HEK293 (cell line): ENCODE measurements around the gene SAMD13.

Experiments
- CTCF ChIA-PET: fragments of 350-600 bp; formaldehyde crosslinking; extraction: SDS; loops from one replicate; lab custom pipeline; 2021; ENCODE audit warnings: antibody characterized with exemption; lab: Yijun Ruan, JAX
- POLR2A ChIA-PET: fragments of 300-600 bp; formaldehyde crosslinking; extraction: SDS; loops from one replicate; lab custom pipeline; 2020; ENCODE audit warnings: antibody characterized with exemption, inconsistent platforms; lab: Yijun Ruan, JAX
- H3K27ac ChIP-seq: fragments of 200-500 bp; sonication (Bioruptor generic); 2 replicates; pipeline ENCODE4 v1.5.1; 2014; ENCODE audit warnings: low read depth, low read length, control low read depth, inconsistent platforms; ENCODE audit errors: extremely low read depth
- H3K36me3 ChIP-seq, 2 experiments: fragments of 200-500 bp in 1 of 2; sonication (Bioruptor generic) in 1 of 2; 1 replicate in 1 of 2; 2 replicates in 1 of 2; pipeline ENCODE4 v1.5.1; 2014 to 2017; ENCODE audit warnings: inconsistent platforms in 2 of 2, low read length in 2 of 2; ENCODE audit not compliant: control insufficient read depth in 2 of 2, insufficient read depth in 1 of 2
- H3K4me1 ChIP-seq: fragments of 200-500 bp; sonication (Bioruptor generic); 2 replicates; pipeline ENCODE4 v1.5.1; 2014; ENCODE audit warnings: mild to moderate bottlenecking, low read length, inconsistent platforms; ENCODE audit not compliant: control insufficient read depth, insufficient read depth
- H3K4me3 ChIP-seq: 2 replicates; pipeline ENCODE4 v1.5.1; 2011; ENCODE audit warnings: low read depth, mild to moderate bottlenecking, control low read depth, low read length, moderate library complexity
- H3K9me3 ChIP-seq: fragments of 200-500 bp; sonication (Bioruptor generic); 2 replicates; pipeline ENCODE4 v1.5.1; 2014; ENCODE audit warnings: low read depth, low read length, inconsistent platforms; ENCODE audit not compliant: control insufficient read depth, insufficient read depth
- ZBTB8A ChIP-seq: fragments of 450-650 bp; formaldehyde crosslinking; IDR thresholded peaks from 2 replicates; pipeline ENCODE4 v1.5.1; 2016; ENCODE audit warnings: missing biosample characterization, missing genetic modification characterization
- ZNF335 ChIP-seq: fragments of 450-650 bp; formaldehyde crosslinking; conservative IDR thresholded peaks from 2 replicates; pipeline ENCODE4 v1.5.1; 2016; ENCODE audit warnings: missing biosample characterization, missing genetic modification characterization
- ZNF366 ChIP-seq: fragments of 450-650 bp; formaldehyde crosslinking; conservative IDR thresholded peaks from 2 replicates; pipeline ENCODE4 v1.5.1; 2016; ENCODE audit warnings: missing biosample characterization, missing genetic modification characterization
- ZNF37A ChIP-seq: fragments of 450-650 bp; IDR thresholded peaks from 2 replicates; pipeline ENCODE4 v1.5.1; 2018; ENCODE audit warnings: missing biosample characterization, missing genetic modification characterization
- ZNF561 ChIP-seq: fragments of 450-650 bp; IDR thresholded peaks from 2 replicates; pipeline ENCODE4 v1.5.1; 2018; ENCODE audit warnings: missing biosample characterization, missing genetic modification characterization, borderline replicate concordance
- ZNF629 ChIP-seq: fragments of 450-650 bp; formaldehyde crosslinking; IDR thresholded peaks from 2 replicates; pipeline ENCODE4 v1.5.1; 2017; ENCODE audit warnings: missing biosample characterization, missing genetic modification characterization
- ZNF707 ChIP-seq: fragments of 450-650 bp; formaldehyde crosslinking; IDR thresholded peaks from 2 replicates; pipeline ENCODE4 v1.5.1; 2016; ENCODE audit warnings: missing biosample characterization, missing genetic modification characterization
- ZNF830 ChIP-seq: fragments of 450-650 bp; IDR thresholded peaks from 2 replicates; pipeline ENCODE4 v1.5.0; 2018; ENCODE audit warnings: missing biosample characterization, missing genetic modification characterization, low read depth, mild to moderate bottlenecking, moderate library complexity
- TF ChIP-seq, protein P1 (sequence below): fragments of 450-650 bp; formaldehyde crosslinking; IDR thresholded peaks from 2 replicates; pipeline ENCODE4 v1.5.1; 2016; ENCODE audit warnings: missing biosample characterization, missing genetic modification characterization
- TF ChIP-seq, protein P2 (sequence below): fragments of 450-650 bp; formaldehyde crosslinking; IDR thresholded peaks from 2 replicates; pipeline ENCODE4 v1.5.1; 2017; ENCODE audit warnings: missing biosample characterization, missing genetic modification characterization
- TF ChIP-seq, protein P3 (sequence below): fragments of 450-650 bp; formaldehyde crosslinking; IDR thresholded peaks from 2 replicates; pipeline ENCODE4 v1.5.1; 2016; ENCODE audit warnings: missing biosample characterization, missing genetic modification characterization, borderline replicate concordance
- TF ChIP-seq, protein P4 (sequence below): fragments of 450-650 bp; formaldehyde crosslinking; optimal IDR thresholded peaks from 2 replicates; pipeline ENCODE3; 2016; ENCODE audit warnings: missing biosample characterization, mild to moderate bottlenecking, missing genetic modification characterization
- TF ChIP-seq, protein P5 (sequence below): fragments of 450-650 bp; formaldehyde crosslinking; IDR thresholded peaks from 2 replicates; pipeline ENCODE4 v1.5.1; 2016; ENCODE audit warnings: missing biosample characterization, missing genetic modification characterization, low read depth
- TF ChIP-seq, protein P6 (sequence below): fragments of 450-650 bp; formaldehyde crosslinking; conservative IDR thresholded peaks from 2 replicates; pipeline ENCODE4 v1.5.1; 2016; ENCODE audit warnings: low read depth, missing biosample characterization, missing genetic modification characterization

The SAMD13 gene, protein sequence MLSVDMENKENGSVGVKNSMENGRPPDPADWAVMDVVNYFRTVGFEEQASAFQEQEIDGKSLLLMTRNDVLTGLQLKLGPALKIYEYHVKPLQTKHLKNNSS

DNA sequence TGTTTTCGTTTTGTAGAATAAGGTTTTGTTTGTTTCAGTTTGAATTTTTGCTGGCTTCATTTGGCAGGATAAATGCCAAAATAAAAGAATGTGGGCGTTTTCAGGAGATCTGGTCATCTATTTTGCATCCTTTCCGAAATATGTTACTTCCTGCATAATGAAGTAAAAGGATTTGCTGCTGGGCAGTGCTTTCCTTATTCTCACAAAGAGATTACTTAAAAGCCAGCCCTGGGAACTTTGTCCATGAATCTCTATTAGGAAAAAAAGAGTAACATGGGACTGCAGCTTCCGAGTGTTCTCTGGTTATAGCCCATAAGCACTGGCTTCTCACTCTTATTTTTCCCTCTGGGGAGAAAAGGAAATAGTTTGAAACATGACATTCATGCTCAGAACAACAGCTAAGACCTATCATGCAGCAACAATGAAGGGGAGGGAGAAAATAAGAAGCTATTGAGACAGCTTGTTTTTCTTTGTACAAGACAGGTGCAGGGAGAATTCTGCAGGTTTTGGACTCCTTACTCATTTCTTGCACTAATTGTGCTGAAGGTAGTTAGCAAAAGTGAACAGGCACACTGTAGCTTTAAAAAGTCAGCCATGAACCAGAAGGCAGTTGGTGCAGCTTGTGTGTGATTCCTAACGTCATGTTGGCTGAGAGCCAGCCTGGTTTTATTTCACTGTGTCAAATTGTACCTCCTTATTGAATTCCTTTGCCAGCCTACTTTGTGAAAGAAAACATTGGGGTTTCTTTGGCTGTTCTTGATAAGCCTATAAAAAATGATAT, at the start of gene SAMD13:
Gene SAMD13 (plus strand): TSS at position 705 of the 781 bp plus-strand sequence. CDS start 1,527 bp downstream, outside the sequence.
- POLR2A ChIA-PET: interaction anchor here (1.1 kb wide), 1 partner anchor 12 kb away, joined by 3 read pairs; no protein-coding TSS in a partner anchor
- peak within 1 kb of the TSS; percentile 17 for H3K4me3 ChIP-seq
- no peaks in the 10 kb centered on the region for H3K9me3 ChIP-seq
- peaks cover 3% of the 10 kb centered on the region; the same call in 1 of the 2 replicates for H3K4me1 ChIP-seq
- H3K27ac ChIP-seq: peak within 1 kb of the TSS; percentile 1; the same call in 1 of the 2 replicates
- H3K36me3 ChIP-seq: no peaks in the 10 kb centered on the region
- CTCF ChIA-PET: interaction anchor here (0.6 kb wide), 1 partner anchor 547 kb away, joined by 3 read pairs; no protein-coding TSS in a partner anchor
- TF ChIP-seq ZNF707 (tag by site-specific recombination): no peak
- TF ChIP-seq, protein P1, sequence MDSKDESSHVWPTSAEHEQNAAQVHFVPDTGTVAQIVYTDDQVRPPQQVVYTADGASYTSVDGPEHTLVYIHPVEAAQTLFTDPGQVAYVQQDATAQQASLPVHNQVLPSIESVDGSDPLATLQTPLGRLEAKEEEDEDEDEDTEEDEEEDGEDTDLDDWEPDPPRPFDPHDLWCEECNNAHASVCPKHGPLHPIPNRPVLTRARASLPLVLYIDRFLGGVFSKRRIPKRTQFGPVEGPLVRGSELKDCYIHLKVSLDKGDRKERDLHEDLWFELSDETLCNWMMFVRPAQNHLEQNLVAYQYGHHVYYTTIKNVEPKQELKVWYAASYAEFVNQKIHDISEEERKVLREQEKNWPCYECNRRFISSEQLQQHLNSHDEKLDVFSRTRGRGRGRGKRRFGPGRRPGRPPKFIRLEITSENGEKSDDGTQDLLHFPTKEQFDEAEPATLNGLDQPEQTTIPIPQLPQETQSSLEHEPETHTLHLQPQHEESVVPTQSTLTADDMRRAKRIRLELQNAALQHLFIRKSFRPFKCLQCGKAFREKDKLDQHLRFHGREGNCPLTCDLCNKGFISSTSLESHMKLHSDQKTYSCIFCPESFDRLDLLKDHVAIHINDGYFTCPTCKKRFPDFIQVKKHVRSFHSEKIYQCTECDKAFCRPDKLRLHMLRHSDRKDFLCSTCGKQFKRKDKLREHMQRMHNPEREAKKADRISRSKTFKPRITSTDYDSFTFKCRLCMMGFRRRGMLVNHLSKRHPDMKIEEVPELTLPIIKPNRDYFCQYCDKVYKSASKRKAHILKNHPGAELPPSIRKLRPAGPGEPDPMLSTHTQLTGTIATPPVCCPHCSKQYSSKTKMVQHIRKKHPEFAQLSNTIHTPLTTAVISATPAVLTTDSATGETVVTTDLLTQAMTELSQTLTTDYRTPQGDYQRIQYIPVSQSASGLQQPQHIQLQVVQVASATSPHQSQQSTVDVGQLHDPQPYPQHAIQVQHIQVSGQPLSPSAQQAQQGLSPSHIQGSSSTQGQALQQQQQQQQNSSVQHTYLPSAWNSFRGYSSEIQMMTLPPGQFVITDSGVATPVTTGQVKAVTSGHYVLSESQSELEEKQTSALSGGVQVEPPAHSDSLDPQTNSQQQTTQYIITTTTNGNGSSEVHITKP (tag by site-specific recombination): peak; percentile 79
- TF ChIP-seq ZBTB8A (tag by site-specific recombination): no peak
- TF ChIP-seq, protein P2, sequence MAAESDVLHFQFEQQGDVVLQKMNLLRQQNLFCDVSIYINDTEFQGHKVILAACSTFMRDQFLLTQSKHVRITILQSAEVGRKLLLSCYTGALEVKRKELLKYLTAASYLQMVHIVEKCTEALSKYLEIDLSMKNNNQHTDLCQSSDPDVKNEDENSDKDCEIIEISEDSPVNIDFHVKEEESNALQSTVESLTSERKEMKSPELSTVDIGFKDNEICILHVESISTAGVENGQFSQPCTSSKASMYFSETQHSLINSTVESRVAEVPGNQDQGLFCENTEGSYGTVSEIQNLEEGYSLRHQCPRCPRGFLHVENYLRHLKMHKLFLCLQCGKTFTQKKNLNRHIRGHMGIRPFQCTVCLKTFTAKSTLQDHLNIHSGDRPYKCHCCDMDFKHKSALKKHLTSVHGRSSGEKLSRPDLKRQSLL (tag by site-specific recombination): no peak
- TF ChIP-seq ZNF830: 0 out of 2 replicates have a peak, but pooled peaks have one; percentile 4
- TF ChIP-seq ZNF561: 0 out of 2 replicates have a peak, but pooled peaks have one; percentile 29
- TF ChIP-seq, protein P3, sequence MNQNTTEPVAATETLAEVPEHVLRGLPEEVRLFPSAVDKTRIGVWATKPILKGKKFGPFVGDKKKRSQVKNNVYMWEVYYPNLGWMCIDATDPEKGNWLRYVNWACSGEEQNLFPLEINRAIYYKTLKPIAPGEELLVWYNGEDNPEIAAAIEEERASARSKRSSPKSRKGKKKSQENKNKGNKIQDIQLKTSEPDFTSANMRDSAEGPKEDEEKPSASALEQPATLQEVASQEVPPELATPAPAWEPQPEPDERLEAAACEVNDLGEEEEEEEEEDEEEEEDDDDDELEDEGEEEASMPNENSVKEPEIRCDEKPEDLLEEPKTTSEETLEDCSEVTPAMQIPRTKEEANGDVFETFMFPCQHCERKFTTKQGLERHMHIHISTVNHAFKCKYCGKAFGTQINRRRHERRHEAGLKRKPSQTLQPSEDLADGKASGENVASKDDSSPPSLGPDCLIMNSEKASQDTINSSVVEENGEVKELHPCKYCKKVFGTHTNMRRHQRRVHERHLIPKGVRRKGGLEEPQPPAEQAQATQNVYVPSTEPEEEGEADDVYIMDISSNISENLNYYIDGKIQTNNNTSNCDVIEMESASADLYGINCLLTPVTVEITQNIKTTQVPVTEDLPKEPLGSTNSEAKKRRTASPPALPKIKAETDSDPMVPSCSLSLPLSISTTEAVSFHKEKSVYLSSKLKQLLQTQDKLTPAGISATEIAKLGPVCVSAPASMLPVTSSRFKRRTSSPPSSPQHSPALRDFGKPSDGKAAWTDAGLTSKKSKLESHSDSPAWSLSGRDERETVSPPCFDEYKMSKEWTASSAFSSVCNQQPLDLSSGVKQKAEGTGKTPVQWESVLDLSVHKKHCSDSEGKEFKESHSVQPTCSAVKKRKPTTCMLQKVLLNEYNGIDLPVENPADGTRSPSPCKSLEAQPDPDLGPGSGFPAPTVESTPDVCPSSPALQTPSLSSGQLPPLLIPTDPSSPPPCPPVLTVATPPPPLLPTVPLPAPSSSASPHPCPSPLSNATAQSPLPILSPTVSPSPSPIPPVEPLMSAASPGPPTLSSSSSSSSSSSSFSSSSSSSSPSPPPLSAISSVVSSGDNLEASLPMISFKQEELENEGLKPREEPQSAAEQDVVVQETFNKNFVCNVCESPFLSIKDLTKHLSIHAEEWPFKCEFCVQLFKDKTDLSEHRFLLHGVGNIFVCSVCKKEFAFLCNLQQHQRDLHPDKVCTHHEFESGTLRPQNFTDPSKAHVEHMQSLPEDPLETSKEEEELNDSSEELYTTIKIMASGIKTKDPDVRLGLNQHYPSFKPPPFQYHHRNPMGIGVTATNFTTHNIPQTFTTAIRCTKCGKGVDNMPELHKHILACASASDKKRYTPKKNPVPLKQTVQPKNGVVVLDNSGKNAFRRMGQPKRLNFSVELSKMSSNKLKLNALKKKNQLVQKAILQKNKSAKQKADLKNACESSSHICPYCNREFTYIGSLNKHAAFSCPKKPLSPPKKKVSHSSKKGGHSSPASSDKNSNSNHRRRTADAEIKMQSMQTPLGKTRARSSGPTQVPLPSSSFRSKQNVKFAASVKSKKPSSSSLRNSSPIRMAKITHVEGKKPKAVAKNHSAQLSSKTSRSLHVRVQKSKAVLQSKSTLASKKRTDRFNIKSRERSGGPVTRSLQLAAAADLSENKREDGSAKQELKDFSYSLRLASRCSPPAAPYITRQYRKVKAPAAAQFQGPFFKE: no peak
- peak; percentile 53 for TF ChIP-seq ZNF335 (tag by site-specific recombination)
- TF ChIP-seq, protein P4, sequence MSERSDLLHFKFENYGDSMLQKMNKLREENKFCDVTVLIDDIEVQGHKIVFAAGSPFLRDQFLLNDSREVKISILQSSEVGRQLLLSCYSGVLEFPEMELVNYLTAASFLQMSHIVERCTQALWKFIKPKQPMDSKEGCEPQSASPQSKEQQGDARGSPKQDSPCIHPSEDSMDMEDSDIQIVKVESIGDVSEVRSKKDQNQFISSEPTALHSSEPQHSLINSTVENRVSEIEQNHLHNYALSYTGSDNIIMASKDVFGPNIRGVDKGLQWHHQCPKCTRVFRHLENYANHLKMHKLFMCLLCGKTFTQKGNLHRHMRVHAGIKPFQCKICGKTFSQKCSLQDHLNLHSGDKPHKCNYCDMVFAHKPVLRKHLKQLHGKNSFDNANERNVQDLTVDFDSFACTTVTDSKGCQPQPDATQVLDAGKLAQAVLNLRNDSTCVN (tag by site-specific recombination): no peak
- TF ChIP-seq ZNF37A: no peak
- TF ChIP-seq, protein P5, sequence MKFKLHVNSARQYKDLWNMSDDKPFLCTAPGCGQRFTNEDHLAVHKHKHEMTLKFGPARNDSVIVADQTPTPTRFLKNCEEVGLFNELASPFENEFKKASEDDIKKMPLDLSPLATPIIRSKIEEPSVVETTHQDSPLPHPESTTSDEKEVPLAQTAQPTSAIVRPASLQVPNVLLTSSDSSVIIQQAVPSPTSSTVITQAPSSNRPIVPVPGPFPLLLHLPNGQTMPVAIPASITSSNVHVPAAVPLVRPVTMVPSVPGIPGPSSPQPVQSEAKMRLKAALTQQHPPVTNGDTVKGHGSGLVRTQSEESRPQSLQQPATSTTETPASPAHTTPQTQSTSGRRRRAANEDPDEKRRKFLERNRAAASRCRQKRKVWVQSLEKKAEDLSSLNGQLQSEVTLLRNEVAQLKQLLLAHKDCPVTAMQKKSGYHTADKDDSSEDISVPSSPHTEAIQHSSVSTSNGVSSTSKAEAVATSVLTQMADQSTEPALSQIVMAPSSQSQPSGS (tag by site-specific recombination): peak; percentile 7; the same call in 1 of the 2 replicates
- TF ChIP-seq ZNF366 (tag by site-specific recombination): 0 out of 2 replicates have a peak, but pooled peaks have one; percentile 11
- TF ChIP-seq, protein P6, sequence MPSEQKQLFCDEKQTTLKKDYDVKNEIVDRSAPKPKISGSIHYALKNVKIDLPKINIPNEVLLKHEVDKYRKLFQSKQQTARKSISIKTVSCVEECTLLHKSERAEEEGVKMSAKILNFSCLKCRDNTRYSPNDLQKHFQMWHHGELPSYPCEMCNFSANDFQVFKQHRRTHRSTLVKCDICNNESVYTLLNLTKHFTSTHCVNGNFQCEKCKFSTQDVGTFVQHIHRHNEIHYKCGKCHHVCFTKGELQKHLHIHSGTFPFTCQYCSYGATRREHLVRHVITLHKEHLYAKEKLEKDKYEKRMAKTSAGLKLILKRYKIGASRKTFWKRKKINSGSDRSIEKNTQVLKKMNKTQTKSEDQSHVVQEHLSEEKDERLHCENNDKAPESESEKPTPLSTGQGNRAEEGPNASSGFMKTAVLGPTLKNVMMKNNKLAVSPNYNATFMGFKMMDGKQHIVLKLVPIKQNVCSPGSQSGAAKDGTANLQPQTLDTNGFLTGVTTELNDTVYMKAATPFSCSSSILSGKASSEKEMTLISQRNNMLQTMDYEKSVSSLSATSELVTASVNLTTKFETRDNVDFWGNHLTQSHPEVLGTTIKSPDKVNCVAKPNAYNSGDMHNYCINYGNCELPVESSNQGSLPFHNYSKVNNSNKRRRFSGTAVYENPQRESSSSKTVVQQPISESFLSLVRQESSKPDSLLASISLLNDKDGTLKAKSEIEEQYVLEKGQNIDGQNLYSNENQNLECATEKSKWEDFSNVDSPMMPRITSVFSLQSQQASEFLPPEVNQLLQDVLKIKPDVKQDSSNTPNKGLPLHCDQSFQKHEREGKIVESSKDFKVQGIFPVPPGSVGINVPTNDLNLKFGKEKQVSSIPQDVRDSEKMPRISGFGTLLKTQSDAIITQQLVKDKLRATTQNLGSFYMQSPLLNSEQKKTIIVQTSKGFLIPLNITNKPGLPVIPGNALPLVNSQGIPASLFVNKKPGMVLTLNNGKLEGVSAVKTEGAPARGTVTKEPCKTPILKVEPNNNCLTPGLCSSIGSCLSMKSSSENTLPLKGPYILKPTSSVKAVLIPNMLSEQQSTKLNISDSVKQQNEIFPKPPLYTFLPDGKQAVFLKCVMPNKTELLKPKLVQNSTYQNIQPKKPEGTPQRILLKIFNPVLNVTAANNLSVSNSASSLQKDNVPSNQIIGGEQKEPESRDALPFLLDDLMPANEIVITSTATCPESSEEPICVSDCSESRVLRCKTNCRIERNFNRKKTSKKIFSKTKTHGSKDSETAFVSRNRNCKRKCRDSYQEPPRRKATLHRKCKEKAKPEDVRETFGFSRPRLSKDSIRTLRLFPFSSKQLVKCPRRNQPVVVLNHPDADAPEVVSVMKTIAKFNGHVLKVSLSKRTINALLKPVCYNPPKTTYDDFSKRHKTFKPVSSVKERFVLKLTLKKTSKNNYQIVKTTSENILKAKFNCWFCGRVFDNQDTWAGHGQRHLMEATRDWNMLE (tag by site-specific recombination): 0 out of 2 replicates have a peak, but pooled peaks have one; percentile 14
- peak; percentile 21; the same call in 1 of the 2 replicates for TF ChIP-seq ZNF629 (tag by site-specific recombination)
